ENCODE results near the gene GREM2.

DNA sequence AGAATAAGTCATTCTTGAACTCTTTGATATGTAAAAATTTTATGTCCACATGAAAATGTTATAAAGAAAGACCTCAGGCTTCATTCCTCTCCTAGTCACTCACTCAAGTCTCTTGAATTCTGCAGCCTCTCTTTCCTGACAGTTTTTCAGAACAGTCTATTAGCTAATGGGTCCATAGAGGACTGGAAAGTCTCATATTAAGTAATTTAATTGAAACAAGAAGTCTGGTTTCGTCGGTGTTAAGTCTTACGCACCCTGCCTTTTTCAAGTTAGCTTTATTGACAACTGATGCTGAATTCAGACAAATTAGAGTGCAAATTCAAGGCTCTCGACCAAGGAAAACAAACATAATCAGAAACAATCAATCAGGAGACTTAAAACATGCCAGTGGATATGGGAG is 105.8 kb downstream of the GREM2 start:
- TF ChIP-seq EZH2 (IDR thresholded peaks at IDR 0.05; ENCODE audit: borderline replicate concordance, low read length) (no peak), CTCF (conservative IDR thresholded peaks at IDR 0.05 in 1 of 2, IDR thresholded peaks at IDR 0.05 in 1 of 2; ENCODE audit: extremely low read depth in 1 of 2, insufficient read depth in 1 of 2, low read depth in 1 of 2, low read length in 2 of 2) (no peak)

Measured in mammary epithelial cell (primary cell).